8988T (cell line): ENCODE measurements around the gene HSPB1.
"Not testable (repeated sequence)": the region's sequence is repeated elsewhere in the genome, so short reads cannot be mapped to it uniquely, and the experiment has no call there.

Experiments
- DNase-seq: peaks from one replicate; pipeline ENCODE4 v3.0.0; 2011

Gene HSPB1

DNA sequence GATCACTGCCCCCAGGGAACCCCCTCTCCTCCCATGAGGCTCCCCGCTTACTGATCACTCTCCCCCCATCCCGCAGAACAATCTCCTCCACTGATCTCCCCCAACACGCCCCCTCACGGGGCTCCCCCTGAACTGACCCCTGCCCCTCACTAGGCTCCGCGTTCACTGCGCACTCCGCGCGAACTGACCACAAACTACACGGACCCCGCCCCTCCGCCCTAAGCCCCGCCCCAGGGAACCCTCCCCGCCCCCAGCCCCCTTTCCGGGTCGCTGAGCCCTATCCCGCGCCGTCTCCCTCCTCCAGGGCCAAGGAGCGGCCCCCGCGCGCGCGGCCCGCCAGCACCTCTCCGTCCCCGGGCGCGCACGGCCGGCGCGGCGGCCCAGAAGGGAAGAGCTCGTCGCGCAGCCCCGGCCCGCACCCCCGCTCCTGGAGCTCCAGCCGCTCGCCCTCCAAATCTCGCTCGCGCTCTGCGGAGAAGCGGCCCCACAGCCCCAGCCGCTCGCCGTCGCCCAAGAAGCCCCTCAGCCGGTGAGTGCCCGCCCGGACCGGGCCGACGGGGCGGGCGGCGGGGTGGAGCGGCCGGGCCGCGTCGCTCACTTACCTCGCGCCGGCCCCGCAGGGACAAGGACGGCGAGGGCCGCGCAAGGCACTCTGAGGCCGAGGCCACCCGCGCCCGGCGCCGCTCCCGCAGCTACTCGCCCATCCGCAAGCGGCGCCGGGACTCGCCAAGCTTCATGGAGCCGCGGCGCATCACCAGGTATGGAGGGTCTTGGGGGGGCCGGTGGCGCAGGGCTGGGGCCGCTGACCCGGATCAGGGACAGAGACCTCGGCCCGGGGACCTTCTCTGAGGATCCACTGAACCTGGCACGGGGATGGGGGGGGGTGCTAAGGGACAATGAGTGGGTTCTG, 19.9 kb upstream of the HSPB1 start:
- DNase-seq: no peak

GRCh38 chr7:76283254-76284159, 19.0 kb upstream of the HSPB1 start:
- no peak for DNase-seq

DNA sequence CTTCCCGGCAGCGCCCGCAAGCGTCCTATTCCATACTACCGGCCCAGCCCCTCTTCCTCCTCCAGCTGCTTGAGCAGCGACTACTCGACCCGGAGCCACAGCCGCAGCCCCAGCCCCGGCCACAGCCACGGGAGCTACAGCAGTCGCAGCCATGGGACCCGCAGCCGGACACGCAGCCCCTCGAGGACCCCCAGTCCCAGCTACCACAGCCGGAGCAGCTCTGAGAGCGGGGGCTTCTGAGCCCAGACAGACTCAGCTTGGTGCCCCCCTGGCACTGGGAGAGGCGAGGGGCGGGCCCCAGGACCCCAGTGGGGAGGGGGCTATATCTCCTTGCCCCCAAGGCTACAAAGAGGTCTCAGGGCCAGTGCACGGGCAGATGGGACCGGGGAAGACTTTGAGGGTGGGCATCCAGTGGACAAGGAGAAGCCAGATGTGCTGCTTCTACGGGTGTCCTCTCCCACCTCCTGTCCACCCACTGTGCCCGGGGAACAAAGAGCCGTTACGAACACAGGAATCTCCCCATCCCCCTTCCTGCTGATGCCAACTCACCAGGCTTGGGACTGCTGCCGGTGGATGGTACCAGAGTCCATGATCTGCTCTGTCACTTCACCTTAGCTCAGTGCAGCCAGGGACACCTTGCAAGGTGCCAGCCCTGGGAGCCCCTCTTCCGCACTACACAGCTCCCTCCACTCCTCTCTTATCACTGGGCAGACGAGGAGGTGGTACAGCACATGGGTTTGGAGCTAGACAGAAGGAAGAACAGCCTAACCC, 16.7 kb upstream of the HSPB1 start:
- DNase-seq: no peak

DNA sequence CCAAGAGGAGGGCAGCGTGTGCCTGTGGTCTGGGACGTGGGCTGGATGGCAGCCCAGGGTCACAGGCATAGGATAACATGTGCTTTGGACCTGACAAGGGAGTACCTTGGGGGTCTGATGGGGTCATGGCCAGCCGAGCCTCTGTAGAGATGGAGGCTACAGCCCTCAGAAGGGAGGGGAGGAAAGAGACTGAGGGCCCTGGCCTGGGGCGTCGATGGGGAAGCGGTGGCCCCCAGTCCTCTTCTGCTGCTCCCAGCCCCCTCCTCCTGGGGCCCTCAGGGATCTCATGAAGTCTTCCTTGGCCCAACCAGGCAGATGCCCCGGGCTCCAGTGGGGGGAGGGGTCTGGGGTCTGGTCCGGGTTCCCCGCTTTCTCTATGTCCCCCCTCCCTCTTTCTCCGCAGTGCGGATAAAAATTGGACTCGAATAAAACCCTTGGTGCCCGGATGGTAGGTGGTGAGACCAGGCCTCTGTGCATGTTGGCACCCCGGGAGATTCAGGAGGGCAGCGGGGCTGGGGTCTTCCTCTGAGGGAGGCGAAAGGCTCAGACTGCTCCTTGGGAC, 15.6 kb upstream of the HSPB1 start:
- DNase-seq: no peak

DNA sequence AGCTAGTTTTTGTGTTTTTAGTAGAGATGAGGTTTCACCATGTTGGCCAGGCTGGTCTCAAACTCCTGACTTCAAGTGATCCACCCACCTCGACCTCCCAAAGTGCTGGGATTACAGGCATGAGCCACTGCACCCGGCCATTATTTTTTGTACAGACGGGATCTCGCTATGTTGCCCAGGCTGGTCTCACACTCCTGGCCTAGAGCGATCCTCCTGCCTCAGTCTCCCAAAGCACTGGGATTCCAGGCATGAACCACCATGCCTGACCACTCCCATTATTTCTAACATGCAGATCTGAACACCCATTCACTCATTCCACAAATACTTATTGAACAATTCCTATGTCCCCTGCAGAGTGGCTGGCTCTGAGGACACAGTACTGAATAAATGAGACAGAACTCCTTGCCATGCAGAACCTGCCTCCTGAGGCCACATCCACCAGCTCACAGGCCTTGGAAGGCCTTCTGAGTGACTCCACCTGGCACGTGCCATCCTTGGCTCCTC, 11.6 kb upstream of the HSPB1 start:
- DNase-seq: not testable (repeated sequence)

DNA sequence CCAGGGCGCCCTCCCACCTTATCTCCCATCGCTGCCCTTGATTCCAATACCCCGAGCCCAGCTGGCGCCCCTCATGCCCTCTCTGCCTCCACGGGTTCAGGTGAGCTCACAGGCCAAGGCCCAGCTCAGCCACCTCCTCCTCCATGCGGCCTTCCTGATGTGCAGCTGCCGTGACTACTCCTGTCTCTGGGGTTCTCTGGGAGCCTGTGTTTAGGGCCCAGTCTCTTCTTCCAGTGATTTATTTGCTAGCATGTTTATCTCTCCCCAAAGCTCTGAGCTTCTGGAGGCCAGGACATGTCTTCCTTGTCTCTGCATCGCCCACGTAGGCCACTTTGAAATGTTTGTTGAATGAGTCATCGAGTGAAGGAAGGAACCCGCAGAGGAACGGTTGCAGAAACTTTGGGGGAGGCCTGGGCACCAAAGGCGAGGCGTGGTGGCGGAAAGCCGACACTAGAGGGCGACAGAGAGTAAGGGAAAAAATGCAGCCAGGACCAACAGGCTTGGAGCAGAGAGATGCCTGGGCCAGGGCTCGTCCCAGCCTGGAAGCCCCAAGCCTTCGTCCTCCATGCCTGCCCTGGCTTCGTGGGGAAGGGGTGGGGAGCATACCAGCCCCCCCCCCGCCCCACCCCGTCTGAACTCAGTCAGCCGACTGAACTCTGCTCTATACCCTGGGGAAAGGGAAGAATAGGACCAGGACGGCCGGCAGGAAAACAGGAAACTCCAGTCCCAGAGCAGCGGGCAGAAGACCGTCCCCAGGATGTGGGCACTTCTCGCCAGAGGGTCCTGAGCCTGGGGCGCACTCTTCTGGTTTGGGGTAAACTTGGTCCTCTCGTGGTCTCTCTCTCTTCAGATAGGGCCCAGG, 10.9 kb upstream of the HSPB1 start:
- peak; percentile 79 for DNase-seq

- no peak for DNase-seq
Observed at GRCh38 chr7:76292213-76292573, 10.3 kb upstream of the HSPB1 start.

DNA sequence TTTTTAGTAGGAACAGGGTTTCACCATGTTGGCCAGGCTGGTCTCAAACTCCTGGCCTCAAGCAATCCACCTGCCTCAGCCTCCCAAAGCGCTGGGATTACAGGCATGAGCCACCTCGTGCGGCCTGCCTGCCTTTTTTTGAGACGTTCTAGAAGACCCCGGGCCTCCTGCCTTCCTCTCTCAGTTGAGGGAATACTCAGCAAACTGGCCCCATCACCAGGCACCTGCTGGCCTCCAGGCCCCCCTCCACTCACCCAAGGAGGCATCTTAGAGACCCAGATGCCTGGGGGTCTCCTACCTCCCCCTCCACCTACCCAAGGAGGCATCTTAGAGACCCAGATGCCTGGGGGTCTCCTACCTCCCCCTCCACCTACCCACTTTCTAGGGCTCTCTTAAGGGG, 9.6 kb upstream of the HSPB1 start:
- not testable (repeated sequence) for DNase-seq

- DNase-seq: no peak
Observed at GRCh38 chr7:76293407-76293901, 9.0 kb upstream of the HSPB1 start.

DNA sequence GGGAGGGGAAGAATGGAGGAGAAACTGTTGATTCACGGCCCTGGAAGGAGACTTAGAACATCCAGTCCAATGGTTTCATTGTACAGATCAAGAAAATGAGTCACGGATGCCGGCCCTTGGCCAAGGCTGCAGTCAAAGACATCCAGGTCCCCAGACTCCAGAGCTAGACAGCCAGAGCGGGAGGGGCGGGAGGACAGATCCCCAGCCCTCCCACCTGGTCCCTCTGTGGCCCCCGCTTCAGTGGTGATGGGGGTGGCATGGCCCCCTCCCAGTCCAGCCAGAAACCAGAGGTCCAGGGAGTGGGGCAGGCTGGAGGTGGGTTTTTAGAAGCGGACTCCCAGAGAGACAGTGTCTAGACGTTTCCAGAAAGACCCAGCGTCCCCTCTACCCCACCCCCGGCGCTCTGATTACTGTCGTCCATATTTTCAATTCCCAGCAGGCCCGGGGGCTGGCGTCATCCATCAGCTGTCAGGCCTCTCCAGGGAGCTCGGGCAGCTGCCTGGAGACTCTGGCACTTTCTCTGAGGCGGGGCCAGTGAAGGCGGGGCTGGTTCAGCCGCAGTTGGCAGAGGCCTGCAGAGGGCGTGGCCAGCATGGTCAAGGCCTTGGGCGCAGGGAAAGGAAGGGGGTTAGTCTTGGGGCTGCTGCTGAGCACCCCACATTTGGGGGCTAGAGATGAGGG, 8.0 kb upstream of the HSPB1 start:
- DNase-seq: no peak

DNA sequence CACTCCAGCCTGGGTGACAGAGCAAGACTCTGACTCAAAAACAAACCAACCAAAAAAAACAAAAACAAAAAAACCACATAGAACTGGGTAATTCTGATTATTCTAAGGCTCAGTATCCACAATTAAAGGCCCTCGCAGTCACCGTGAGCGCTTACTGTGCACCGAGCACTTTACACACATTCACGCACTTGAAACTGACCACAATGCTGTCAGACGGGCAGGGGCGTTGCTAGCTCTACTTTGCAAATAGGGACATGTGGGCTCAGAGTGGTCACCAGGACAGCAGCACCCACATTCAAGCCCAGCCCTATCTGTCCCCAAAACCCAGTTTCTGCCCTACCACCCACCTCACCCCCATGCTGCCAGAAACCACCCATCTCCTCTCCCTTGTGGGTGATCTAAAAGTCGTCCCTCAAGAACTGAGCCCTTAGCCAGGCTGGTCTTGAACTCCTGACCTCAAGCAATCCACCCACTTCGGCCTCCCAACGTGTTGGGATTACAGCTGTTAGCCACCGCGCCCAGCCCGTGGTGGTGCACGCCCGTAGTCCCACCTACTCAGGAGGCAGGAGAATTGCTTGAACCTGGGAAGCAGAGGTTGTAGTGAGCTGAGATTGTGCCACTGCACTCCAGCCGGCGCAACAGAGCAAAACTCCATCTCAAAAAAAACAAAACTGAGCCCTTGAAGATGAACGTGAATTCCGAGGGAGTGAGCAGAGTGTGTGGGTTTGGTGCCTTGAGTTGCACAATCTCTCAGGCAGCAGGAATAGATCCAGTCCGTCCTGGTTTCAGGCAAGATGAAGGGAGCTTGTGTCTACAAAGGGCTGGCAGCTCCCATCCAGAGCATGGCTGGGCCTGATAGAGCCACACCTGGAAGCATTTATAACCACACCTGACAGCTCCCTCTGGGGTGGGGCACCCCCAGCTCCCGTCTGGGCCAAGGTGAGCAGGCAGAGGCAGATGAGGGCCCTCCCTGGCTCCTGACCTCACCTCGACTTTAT, 5.4 kb upstream of the HSPB1 start:
- no peak for DNase-seq

DNA sequence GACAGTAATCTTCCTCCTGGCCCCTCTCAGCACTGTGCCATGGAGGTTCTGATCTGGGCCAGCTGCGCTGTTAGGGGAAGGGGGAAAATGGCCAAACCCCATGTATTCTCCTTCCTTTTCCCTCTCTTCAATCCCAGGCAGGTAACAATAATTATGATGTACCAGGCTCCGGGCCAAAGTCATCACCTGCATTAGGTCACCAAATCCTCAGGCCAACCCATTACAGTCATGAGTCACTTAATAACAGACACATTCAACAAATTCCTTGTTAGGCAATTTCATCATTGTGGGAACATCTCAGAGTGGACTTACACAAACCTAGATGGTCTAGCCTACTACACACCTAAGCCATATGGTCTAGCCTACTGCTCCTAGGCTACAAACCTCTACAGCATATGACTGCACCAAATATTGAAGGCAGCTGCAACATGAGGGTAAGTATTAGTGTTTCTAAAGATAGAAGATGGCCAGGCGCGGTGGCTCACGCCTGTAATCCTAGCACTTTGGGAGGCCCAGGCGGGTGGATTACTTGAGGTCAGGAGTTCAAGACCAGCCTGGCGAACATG, 2.2 kb upstream of the HSPB1 start:
- no peak for DNase-seq

DNA sequence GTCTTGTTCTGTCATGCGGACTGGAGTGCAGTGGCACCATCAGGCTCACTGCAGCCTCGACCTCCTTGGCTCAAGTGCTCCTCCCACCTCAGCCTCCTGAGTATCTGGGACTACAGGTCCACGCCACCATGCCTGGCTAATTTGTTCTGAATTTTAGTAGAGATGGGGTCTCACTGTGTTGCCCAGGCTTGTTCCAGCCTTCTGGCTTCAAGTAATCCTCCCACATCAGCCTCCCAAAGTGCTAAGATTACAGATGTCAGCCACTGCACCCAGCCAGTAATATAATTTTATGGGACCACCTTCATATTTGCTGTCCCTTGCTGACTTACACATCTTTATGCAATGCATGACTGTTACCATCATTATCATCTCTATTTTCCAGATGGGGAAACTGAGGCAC, 1.5 kb upstream of the HSPB1 start:
- DNase-seq: no peak

GRCh38 chr7:76303202-76304147, 1.0 kb downstream of the HSPB1 start:
- no peak for DNase-seq

DNA sequence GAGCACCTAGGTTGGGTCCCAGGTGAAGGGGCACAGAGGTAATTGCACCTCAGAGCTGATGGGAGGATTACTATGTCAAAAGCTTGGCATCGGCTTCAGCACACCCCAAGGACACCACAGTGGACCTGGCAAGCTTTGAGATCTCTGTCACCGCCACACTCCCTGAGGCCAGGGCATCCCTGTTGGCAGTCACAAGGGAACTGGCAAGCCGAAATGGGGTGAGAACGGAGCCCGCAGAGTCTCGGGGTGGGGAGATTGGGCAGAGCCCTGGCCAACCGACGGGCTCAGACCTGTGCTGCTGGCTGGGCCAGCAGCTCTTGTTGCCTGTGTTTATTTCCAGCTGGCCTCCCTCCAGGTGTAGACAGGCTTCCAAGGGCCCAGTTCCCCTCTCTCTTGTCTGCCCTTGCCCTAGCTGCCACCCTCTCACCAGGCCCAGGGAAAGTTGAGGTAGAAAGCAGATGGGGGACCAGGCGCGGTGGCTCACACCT, 2.5 kb downstream of the HSPB1 start:
- no peak for DNase-seq

DNA sequence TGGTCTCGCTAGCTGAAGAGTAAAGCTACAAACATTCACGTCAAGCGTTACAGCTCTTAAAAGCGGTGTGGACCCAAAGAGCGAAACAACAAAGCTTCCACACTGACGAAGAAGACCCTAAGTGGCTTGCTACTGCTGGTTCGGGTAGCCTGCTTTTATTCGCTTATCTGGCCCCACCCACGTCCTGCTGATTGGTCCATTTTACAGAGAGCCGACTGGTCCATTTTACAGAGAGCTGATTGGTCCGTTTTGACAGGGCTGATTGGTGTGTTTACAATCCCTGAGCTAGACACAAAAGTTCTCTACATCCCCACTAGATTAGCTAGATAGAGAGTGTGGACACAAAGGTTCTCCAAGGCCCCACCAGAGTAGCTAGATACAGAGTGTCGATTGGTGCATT, 6.4 kb downstream of the HSPB1 start:
- not testable (repeated sequence) for DNase-seq

GRCh38 chr7:76309341-76310101, 7.0 kb downstream of the HSPB1 start:
- DNase-seq: not testable (repeated sequence)
